ENCODE data around the gene TECPR2. TPM values are rescaled to one million over a fixed set of nuclear protein-coding genes. Genes with fewer than 3 reads are reported as not detected.

TECPR2 gene
- total and polyA plus RNA-seq, 4 donors, result 3.5 to 32.5 (median 18.9) TPM

- intact Hi-C loops (cut with DNase I), result loop anchor here in 1 of 2 donors (10.0 kb wide), 1 partner anchor 402 kb away; the partner anchor contains the start of gene AMN
- Histone ChIP-seq H3K4me1 (ENCODE audit: control insufficient read depth in 1 of 2, insufficient read depth in 2 of 2, low read length in 2 of 2) (no peaks in the 10 kb centered on the region), H3K9me3 (ENCODE audit: control insufficient read depth, low read length) (no peaks in the 10 kb centered on the region), H3K4me3 (ENCODE audit: low read length in 2 of 2) (no peak overlapping the region), H3K27me3 (ENCODE audit: control insufficient read depth in 1 of 2, insufficient read depth in 2 of 2, low read length in 1 of 2) (no peaks in the 10 kb centered on the region), H3K27ac (ENCODE audit: low read depth in 1 of 2, low read length in 2 of 2) (no peak overlapping the region), H3K36me3 (ENCODE audit: control insufficient read depth in 1 of 2, insufficient read depth in 2 of 2, low read length in 1 of 2) (no peaks in the 10 kb centered on the region)
- WGBS, 2 donors, result 81 to 87% methylated on average over 2 to 3 of the region's 3 CpGs
- no peak for DNase-seq
- no peak for ATAC-seq (ENCODE audit: low FRiP score)
Measured at GRCh38 chr14:102523200-102523568, 160.4 kb downstream of the TECPR2 start.

- no peak overlapping the region for H3K27ac ChIP-seq (ENCODE audit: low read depth in 1 of 2, low read length in 2 of 2)
- H3K36me3 ChIP-seq (ENCODE audit: control insufficient read depth in 1 of 2, insufficient read depth in 2 of 2, low read length in 1 of 2), result no peaks in the 10 kb centered on the region
- H3K4me1 ChIP-seq (ENCODE audit: control insufficient read depth in 1 of 2, insufficient read depth in 2 of 2, low read length in 2 of 2), result no peaks in the 10 kb centered on the region
- H3K27me3 ChIP-seq (ENCODE audit: control insufficient read depth in 1 of 2, insufficient read depth in 2 of 2, low read length in 1 of 2), result no peaks in the 10 kb centered on the region
- no peaks in the 10 kb centered on the region for H3K9me3 ChIP-seq (ENCODE audit: control insufficient read depth, low read length)
- intact Hi-C loops (cut with DNase I), result loop anchor here in 1 of 2 donors (1.0 to 10.0 kb wide), 2 partner anchors 68 to 401 kb away; partner anchors contain the start of genes AMN and RCOR1
- H3K4me3 ChIP-seq (ENCODE audit: low read length in 2 of 2), result no peak overlapping the region
- 69 to 70% methylated on average over 34 of the region's 34 CpGs for WGBS, 2 donors
- DNase-seq (peak in 1 of 2 donors; percentile 52), ATAC-seq (ENCODE audit: low FRiP score) (no peak)
Measured at GRCh38 chr14:102523569-102524450, 161.1 kb downstream of the TECPR2 start.

- Histone ChIP-seq H3K27ac (ENCODE audit: low read depth in 1 of 2, low read length in 2 of 2) (peak overlapping the region in 1 of 2 donors; percentile 42), H3K9me3 (ENCODE audit: control insufficient read depth, low read length) (no peaks in the 10 kb centered on the region), H3K36me3 (ENCODE audit: control insufficient read depth in 1 of 2, insufficient read depth in 2 of 2, low read length in 1 of 2) (no peaks in the 10 kb centered on the region), H3K27me3 (ENCODE audit: control insufficient read depth in 1 of 2, insufficient read depth in 2 of 2, low read length in 1 of 2) (no peaks in the 10 kb centered on the region), H3K4me1 (ENCODE audit: control insufficient read depth in 1 of 2, insufficient read depth in 2 of 2, low read length in 2 of 2) (no peaks in the 10 kb centered on the region), H3K4me3 (ENCODE audit: low read length in 2 of 2) (peak overlapping the region; percentile 32 to 50)
- intact Hi-C loops (cut with DNase I), result loop anchor here in 1 of 2 donors (1.0 to 10.0 kb wide), 2 partner anchors 68 to 400 kb away; partner anchors contain the start of genes AMN and RCOR1
- 1% methylated on average over 32 of the region's 32 CpGs for WGBS, 2 donors
- ATAC-seq (ENCODE audit: low FRiP score) (peak; percentile 99), DNase-seq (peak; percentile 99 to 100)
Measured at GRCh38 chr14:102524451-102525218, 161.9 kb downstream of the TECPR2 start.

GRCh38 chr14:102525219-102525928, 162.6 kb downstream of the TECPR2 start:
- ATAC-seq (ENCODE audit: low FRiP score) (no peak), DNase-seq (no peak)
- H3K4me3 ChIP-seq (ENCODE audit: low read length in 2 of 2), result peak overlapping the region; percentile 32 to 50
- no peaks in the 10 kb centered on the region for H3K9me3 ChIP-seq (ENCODE audit: control insufficient read depth, low read length)
- no peaks in the 10 kb centered on the region for H3K27me3 ChIP-seq (ENCODE audit: control insufficient read depth in 1 of 2, insufficient read depth in 2 of 2, low read length in 1 of 2)
- H3K27ac ChIP-seq (ENCODE audit: low read depth in 1 of 2, low read length in 2 of 2), result peak overlapping the region in 1 of 2 donors; percentile 42
- H3K36me3 ChIP-seq (ENCODE audit: control insufficient read depth in 1 of 2, insufficient read depth in 2 of 2, low read length in 1 of 2), result no peaks in the 10 kb centered on the region
- WGBS, 2 donors, result 2 to 3% methylated on average over 11 of the region's 11 CpGs
- no peaks in the 10 kb centered on the region for H3K4me1 ChIP-seq (ENCODE audit: control insufficient read depth in 1 of 2, insufficient read depth in 2 of 2, low read length in 2 of 2)
- intact Hi-C loops (cut with DNase I), result loop anchor here in 1 of 2 donors (10.0 kb wide), 1 partner anchor 399 kb away; the partner anchor contains the start of gene AMN

GRCh38 chr14:102525929-102526497, 163.3 kb downstream of the TECPR2 start:
- H3K36me3 ChIP-seq (ENCODE audit: control insufficient read depth in 1 of 2, insufficient read depth in 2 of 2, low read length in 1 of 2), result no peaks in the 10 kb centered on the region
- DNase-seq (no peak), ATAC-seq (ENCODE audit: low FRiP score) (no peak)
- no peaks in the 10 kb centered on the region for H3K27me3 ChIP-seq (ENCODE audit: control insufficient read depth in 1 of 2, insufficient read depth in 2 of 2, low read length in 1 of 2)
- no peaks in the 10 kb centered on the region for H3K9me3 ChIP-seq (ENCODE audit: control insufficient read depth, low read length)
- H3K4me1 ChIP-seq (ENCODE audit: control insufficient read depth in 1 of 2, insufficient read depth in 2 of 2, low read length in 2 of 2), result no peaks in the 10 kb centered on the region
- WGBS, 2 donors, result 84 to 85% methylated on average over 12 of the region's 12 CpGs
- H3K27ac ChIP-seq (ENCODE audit: low read depth in 1 of 2, low read length in 2 of 2), result no peak overlapping the region
- intact Hi-C loops (cut with DNase I), result loop anchor here in 1 of 2 donors (10.0 kb wide), 1 partner anchor 399 kb away; the partner anchor contains the start of gene AMN
- H3K4me3 ChIP-seq (ENCODE audit: low read length in 2 of 2), result no peak overlapping the region

- H3K9me3 ChIP-seq (ENCODE audit: control insufficient read depth, low read length), result no peaks in the 10 kb centered on the region
- no peaks in the 10 kb centered on the region for H3K27me3 ChIP-seq (ENCODE audit: control insufficient read depth in 1 of 2, insufficient read depth in 2 of 2, low read length in 1 of 2)
- no peak for DNase-seq
- ATAC-seq (ENCODE audit: low FRiP score), result no peak
- no peaks in the 10 kb centered on the region for H3K36me3 ChIP-seq (ENCODE audit: control insufficient read depth in 1 of 2, insufficient read depth in 2 of 2, low read length in 1 of 2)
- no peak overlapping the region for H3K27ac ChIP-seq (ENCODE audit: low read depth in 1 of 2, low read length in 2 of 2)
- WGBS, 2 donors, result 86 to 89% methylated on average over 11 of the region's 11 CpGs
- intact Hi-C loops (cut with DNase I), result loop anchor here in 1 of 2 donors (10.0 kb wide), 1 partner anchor 396 kb away; the partner anchor contains the start of gene AMN
- no peak overlapping the region for H3K4me3 ChIP-seq (ENCODE audit: low read length in 2 of 2)
- no peaks in the 10 kb centered on the region for H3K4me1 ChIP-seq (ENCODE audit: control insufficient read depth in 1 of 2, insufficient read depth in 2 of 2, low read length in 2 of 2)
Measured at GRCh38 chr14:102528431-102529170, 165.9 kb downstream of the TECPR2 start.

GRCh38 chr14:102530828-102531478, 168.2 kb downstream of the TECPR2 start:
- Histone ChIP-seq H3K4me1 (ENCODE audit: control insufficient read depth in 1 of 2, insufficient read depth in 2 of 2, low read length in 2 of 2) (no peaks in the 10 kb centered on the region), H3K36me3 (ENCODE audit: control insufficient read depth in 1 of 2, insufficient read depth in 2 of 2, low read length in 1 of 2) (no peaks in the 10 kb centered on the region), H3K27me3 (ENCODE audit: control insufficient read depth in 1 of 2, insufficient read depth in 2 of 2, low read length in 1 of 2) (no peaks in the 10 kb centered on the region), H3K27ac (ENCODE audit: low read depth in 1 of 2, low read length in 2 of 2) (no peak overlapping the region), H3K9me3 (ENCODE audit: control insufficient read depth, low read length) (no peaks in the 10 kb centered on the region), H3K4me3 (ENCODE audit: low read length in 2 of 2) (no peak overlapping the region)
- intact Hi-C loops (cut with DNase I), result no loop called here
- no peak for DNase-seq
- ATAC-seq (ENCODE audit: low FRiP score), result no peak
- WGBS, 2 donors, result 75 to 77% methylated on average over 13 of the region's 13 CpGs
